Neuronal stem cell (in vitro differentiated cells): ENCODE data around the gene CYP2A6.

Experiments used
- DNase-seq: peaks from one replicate; pipeline ENCODE4 v3.0.0-alpha.2; 2013; ENCODE audit warnings: low spot score
- H2AFZ ChIP-seq: one replicate; pipeline ENCODE4 v1.6.1; 2013; ENCODE audit warnings: mild to moderate bottlenecking, low read length, inconsistent platforms
- H2AK5ac ChIP-seq: 2 replicates; pipeline ENCODE4 v1.6.1; 2013; ENCODE audit warnings: low read depth, mild to moderate bottlenecking, inconsistent platforms, low read length, moderate library complexity, mixed read lengths
- H2BK120ac ChIP-seq: 2 replicates; pipeline ENCODE4 v1.6.1; 2013; ENCODE audit warnings: low read depth, mild to moderate bottlenecking, inconsistent platforms, low read length, moderate library complexity, mixed read lengths
- H2BK12ac ChIP-seq: one replicate; pipeline ENCODE4 v1.6.1; 2013; ENCODE audit warnings: low read length, inconsistent platforms
- H2BK15ac ChIP-seq: 2 replicates; pipeline ENCODE4 v1.6.1; 2013; ENCODE audit warnings: mild to moderate bottlenecking, low read length, inconsistent platforms, mixed read lengths
- H2BK5ac ChIP-seq: one replicate; pipeline ENCODE4 v1.6.1; 2013; ENCODE audit warnings: inconsistent platforms, mild to moderate bottlenecking, low read length, moderate library complexity
- H3K14ac ChIP-seq: one replicate; pipeline ENCODE4 v1.6.1; 2013; ENCODE audit warnings: low read length, inconsistent platforms
- H3K18ac ChIP-seq: 2 replicates; pipeline ENCODE4 v1.6.1; 2013; ENCODE audit warnings: low read length, inconsistent platforms
- H3K23ac ChIP-seq: 2 replicates; pipeline ENCODE4 v1.6.1; 2013; ENCODE audit warnings: low read depth, mild to moderate bottlenecking, mixed read lengths, low read length, inconsistent platforms; ENCODE audit not compliant: poor library complexity
- H3K27ac ChIP-seq: replicated peaks from 3 replicates; pipeline ENCODE4 v1.5.1; 2013; ENCODE audit warnings: low read length, inconsistent platforms
- H3K27me3 ChIP-seq, 3 experiments: 2 replicates each; pipeline ENCODE4 v1.6.1; 2013; ENCODE audit warnings: low read length in 3 of 3, mild to moderate bottlenecking in 2 of 3, inconsistent platforms in 1 of 3, low read depth in 1 of 3, mixed read lengths in 1 of 3, moderate library complexity in 1 of 3; ENCODE audit not compliant: control insufficient read depth in 3 of 3, insufficient read depth in 3 of 3
- H3K36me3 ChIP-seq, 2 donors: replicated peaks in 1 of 2; 2 replicates each; pipeline ENCODE4 v1.6.1; 2013; ENCODE audit warnings: low read length in 2 of 2; ENCODE audit not compliant: control insufficient read depth in 2 of 2, insufficient read depth in 2 of 2
- H3K4ac ChIP-seq: 2 replicates; pipeline ENCODE4 v1.6.1; 2013; ENCODE audit warnings: inconsistent platforms, mild to moderate bottlenecking, low read length, moderate library complexity
- H3K4me1 ChIP-seq, 2 donors: 1 replicate in 1 of 2; 2 replicates in 1 of 2; pipeline ENCODE4 v1.6.1; 2013; ENCODE audit warnings: low read length in 2 of 2, low read depth in 1 of 2; ENCODE audit not compliant: control insufficient read depth in 2 of 2, insufficient read depth in 1 of 2
- H3K4me2 ChIP-seq: one replicate; pipeline ENCODE4 v1.6.1; 2013; ENCODE audit warnings: mild to moderate bottlenecking, low read length, inconsistent platforms; ENCODE audit not compliant: insufficient read depth, poor library complexity, severe bottlenecking
- H3K4me3 ChIP-seq, 2 donors: 2 replicates each; pipeline ENCODE4 v1.5.1; 2013; ENCODE audit warnings: low read length in 2 of 2, mild to moderate bottlenecking in 2 of 2, inconsistent platforms in 1 of 2, moderate library complexity in 1 of 2
- H3K79me1 ChIP-seq: one replicate; pipeline ENCODE4 v1.6.1; 2013; ENCODE audit warnings: low read depth, mild to moderate bottlenecking, inconsistent platforms, low read length, moderate library complexity
- H3K9ac ChIP-seq: one replicate; pipeline ENCODE4 v1.6.1; 2013; ENCODE audit warnings: mild to moderate bottlenecking, low read depth, low read length, inconsistent platforms; ENCODE audit not compliant: poor library complexity
- H3K9me3 ChIP-seq, 2 donors: replicated peaks in 1 of 2; 2 replicates each; pipeline versions ENCODE3 to v1.6.1; 2013; ENCODE audit warnings: low read length in 2 of 2, mild to moderate bottlenecking in 2 of 2, inconsistent platforms in 1 of 2, low read depth in 1 of 2, mixed read lengths in 1 of 2, moderate library complexity in 1 of 2; ENCODE audit not compliant: control insufficient read depth in 2 of 2, insufficient read depth in 1 of 2
- H4K8ac ChIP-seq: one replicate; pipeline ENCODE4 v1.6.1; 2013; ENCODE audit warnings: low read depth, mild to moderate bottlenecking, inconsistent platforms, low read length, moderate library complexity
- H4K91ac ChIP-seq: one replicate; pipeline ENCODE4 v1.6.1; 2013; ENCODE audit warnings: low read length, low read depth, mild to moderate bottlenecking, inconsistent platforms; ENCODE audit not compliant: poor library complexity
- whole genome bisulfite sequencing, 2 donors: extraction: QIAGEN DNeasy Blood & Tissue Kit; methylation state at CpG; one replicate each; pipeline ENCODE4 v1.1.7; 2013; ENCODE audit warnings: missing lambda C conversion rate in 2 of 2, mixed read lengths in 1 of 2; ENCODE audit not compliant: insufficient read length in 2 of 2, insufficient replicate concordance in 1 of 2; ENCODE audit errors: extremely low coverage in 2 of 2; 5-methylcytosine and 5-hydroxymethylcytosine counted together

Gene CYP2A6

DNA sequence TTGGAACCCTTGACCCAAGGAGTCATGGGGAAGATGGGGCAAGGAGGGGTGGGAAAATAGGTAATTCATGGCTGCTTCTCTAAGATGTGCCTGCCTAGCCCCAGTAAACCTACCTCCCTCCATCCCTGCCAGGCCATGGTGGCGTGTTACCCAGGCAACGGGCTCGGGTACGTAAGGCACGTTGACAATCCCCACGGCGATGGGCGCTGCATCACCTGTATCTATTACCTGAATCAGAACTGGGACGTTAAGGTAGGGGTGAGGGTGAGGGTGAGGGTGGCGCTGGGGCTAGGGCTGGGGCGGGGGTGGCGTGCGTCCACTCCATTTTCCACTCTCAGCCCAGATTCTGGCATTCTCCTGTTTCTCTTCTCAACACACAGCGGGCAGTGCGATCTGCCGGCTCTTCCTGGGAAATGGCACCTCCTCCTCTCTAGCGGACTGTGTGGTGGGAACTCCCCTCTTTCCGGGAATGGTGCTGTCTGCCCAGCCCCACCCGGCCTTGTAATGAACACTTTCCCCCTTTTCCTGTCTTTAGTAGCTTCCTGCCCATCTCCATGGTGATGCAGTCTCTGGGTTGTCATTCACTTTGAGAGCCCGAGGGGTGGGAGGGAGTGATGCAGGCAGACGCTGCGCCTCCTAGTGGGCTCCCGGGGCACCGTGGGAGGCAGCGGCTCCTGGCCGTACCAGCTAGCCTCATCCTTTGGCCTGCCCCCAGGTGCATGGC, 43.7 kb downstream of the CYP2A6 start:
- Histone ChIP-seq H3K14ac (no peak overlapping the region), H2BK12ac (no peak overlapping the region), H3K23ac (peak overlapping the region; percentile 46), H4K8ac (no peak overlapping the region), H3K18ac (peak overlapping the region; percentile 82), H3K9ac (peak overlapping the region; percentile 57), H3K9me3 (no peaks in the 10 kb centered on the region), H3K27ac (peak overlapping the region; percentile 61), H3K36me3 (peaks cover 36 to 80% of the 10 kb centered on the region in 2 donors), H2AK5ac (peak overlapping the region; percentile 49), H2BK120ac (no peak overlapping the region), H2AFZ (no peak overlapping the region), H3K27me3 (no peaks in the 10 kb centered on the region), H3K4me3 (peak overlapping the region; percentile 20), H3K4me2 (peak overlapping the region; percentile 40), H4K91ac (no peak overlapping the region), H3K4me1 (peaks cover 36 to 53% of the 10 kb centered on the region in 2 donors), H2BK5ac (peak overlapping the region; percentile 42), H3K4ac (no peak overlapping the region), H3K79me1 (peaks cover 25% of the 10 kb centered on the region), H2BK15ac (no peak overlapping the region)
- peak; percentile 96 for DNase-seq
- no CpG with 5 or more reads among the region's 26 CpGs for WGBS, 2 donors

DNA sequence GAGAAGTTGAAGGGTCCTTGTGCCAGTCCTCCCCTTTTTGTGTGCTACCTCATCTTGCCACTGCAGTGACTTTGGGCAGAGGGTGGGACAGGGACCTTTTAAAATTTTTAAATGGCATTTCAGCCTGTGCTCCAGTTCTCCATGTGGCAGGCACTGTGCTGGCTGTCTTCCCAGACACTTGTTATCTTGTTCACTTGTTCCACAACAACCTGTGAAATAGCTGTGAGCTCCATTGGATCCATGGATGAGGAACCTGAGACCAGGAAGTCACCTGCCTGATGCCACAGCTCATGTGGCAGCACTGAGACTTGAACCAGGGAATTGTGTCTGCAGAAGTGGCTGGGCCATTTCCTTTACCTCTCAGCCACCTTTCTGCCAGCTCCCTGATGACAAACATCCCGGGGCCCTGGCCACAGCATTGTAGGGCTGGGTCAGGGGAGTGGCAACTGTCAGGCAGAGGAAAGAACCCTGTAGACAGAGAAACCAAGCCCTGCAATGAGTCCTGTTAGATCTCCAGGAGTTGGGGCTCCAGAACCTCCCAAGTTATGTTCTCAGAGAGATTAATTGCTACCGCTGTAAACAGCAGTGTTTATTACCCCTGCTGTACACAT, 44.9 kb downstream of the CYP2A6 start:
- no peak overlapping the region for H3K4me2 ChIP-seq
- no peak overlapping the region for H3K14ac ChIP-seq
- H3K4ac ChIP-seq, result no peak overlapping the region
- no peak overlapping the region for H2AK5ac ChIP-seq
- no peak overlapping the region for H3K23ac ChIP-seq
- peaks cover 33% of the 10 kb centered on the region for H3K79me1 ChIP-seq
- DNase-seq, result no peak
- H4K91ac ChIP-seq, result no peak overlapping the region
- H4K8ac ChIP-seq, result no peak overlapping the region
- H3K4me1 ChIP-seq, result peaks cover 45 to 59% of the 10 kb centered on the region in 2 donors
- no peak overlapping the region for H3K4me3 ChIP-seq
- H2BK5ac ChIP-seq, result no peak overlapping the region
- H2BK120ac ChIP-seq, result no peak overlapping the region
- no peaks in the 10 kb centered on the region for H3K9me3 ChIP-seq
- peaks cover 47 to 93% of the 10 kb centered on the region in 2 donors for H3K36me3 ChIP-seq
- H2AFZ ChIP-seq, result no peak overlapping the region
- H3K9ac ChIP-seq, result no peak overlapping the region
- H3K18ac ChIP-seq, result no peak overlapping the region
- H2BK15ac ChIP-seq, result no peak overlapping the region
- H3K27me3 ChIP-seq, result no peaks in the 10 kb centered on the region
- no peak overlapping the region for H2BK12ac ChIP-seq
- WGBS, 2 donors, result no CpG with 5 or more reads among the region's 2 CpGs
- no peak overlapping the region for H3K27ac ChIP-seq

DNA sequence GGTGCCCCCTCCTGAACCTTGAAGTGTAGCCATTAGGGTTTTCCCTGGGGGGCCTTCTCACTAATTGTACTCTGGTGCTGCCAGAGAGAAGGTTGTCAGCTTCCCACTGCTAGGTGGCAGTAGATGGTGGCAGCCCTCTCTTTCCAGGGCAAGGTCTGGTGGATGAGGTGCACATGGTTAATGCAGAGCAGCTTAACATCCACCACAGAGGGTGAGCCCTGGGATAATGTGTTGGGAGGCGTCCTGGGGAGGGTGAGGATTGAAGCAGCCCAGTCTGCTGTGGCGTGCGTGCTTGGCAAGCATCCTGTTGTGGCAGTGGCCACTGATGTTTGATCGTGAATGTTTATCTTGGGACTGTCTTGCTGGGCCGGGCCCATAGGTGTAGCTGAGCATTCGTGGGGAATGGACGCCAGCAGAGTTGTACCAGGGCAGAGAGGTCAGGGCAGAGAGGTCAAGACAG, 45.4 kb downstream of the CYP2A6 start:
- H3K4me3 ChIP-seq, result no peak overlapping the region

More for the DNA sequence above, 45.4 kb downstream of the CYP2A6 start:
- Histone ChIP-seq H3K27ac (no peak overlapping the region), H2BK12ac (no peak overlapping the region), H3K36me3 (peaks cover 49 to 93% of the 10 kb centered on the region in 2 donors), H3K9me3 (no peaks in the 10 kb centered on the region), H2AFZ (no peak overlapping the region), H2BK120ac (no peak overlapping the region), H3K18ac (no peak overlapping the region), H2AK5ac (no peak overlapping the region), H4K91ac (no peak overlapping the region), H3K79me1 (peaks cover 33% of the 10 kb centered on the region), H2BK15ac (no peak overlapping the region), H4K8ac (no peak overlapping the region), H3K27me3 (no peaks in the 10 kb centered on the region), H3K23ac (no peak overlapping the region), H3K14ac (no peak overlapping the region), H2BK5ac (no peak overlapping the region), H3K9ac (peak overlapping the region; percentile 79), H3K4me2 (no peak overlapping the region), H3K4me1 (peaks cover 46 to 61% of the 10 kb centered on the region in 2 donors), H3K4ac (no peak overlapping the region)
- no CpG with 5 or more reads among the region's 7 CpGs for WGBS, 2 donors
- no peak for DNase-seq
